Liver (tissue), 9 donors: ENCODE data around the gene GTF2H3. TPM values are rescaled to one million over a fixed set of nuclear protein-coding genes. Genes with fewer than 3 reads are reported as not detected.

Source experiments
- DNase-seq: peaks from one replicate; pipeline ENCODE4 v3.0.0-alpha.2; 2017; ENCODE audit warnings: low spot score
- H3K27ac ChIP-seq, 2 donors: one replicate each; pipeline ENCODE4 v1.7.0; 2013; ENCODE audit warnings: inconsistent platforms in 2 of 2, low read length in 2 of 2, control low read depth in 1 of 2, low read depth in 1 of 2, mild to moderate bottlenecking in 1 of 2
- H3K27me3 ChIP-seq, 4 donors: one replicate each; pipeline versions ENCODE4 v1.6.1 to v1.7.0; 2013; ENCODE audit warnings: low read length in 3 of 4, inconsistent platforms in 1 of 4, mild to moderate bottlenecking in 1 of 4, moderate library complexity in 1 of 4; ENCODE audit not compliant: control insufficient read depth in 4 of 4, insufficient read depth in 4 of 4
- H3K36me3 ChIP-seq, 4 donors: one replicate each; pipeline versions ENCODE4 v1.6.1 to v1.7.0; 2013; ENCODE audit warnings: low read length in 3 of 4, mild to moderate bottlenecking in 3 of 4, low read depth in 1 of 4, moderate library complexity in 1 of 4; ENCODE audit not compliant: control insufficient read depth in 4 of 4, insufficient read depth in 3 of 4
- H3K4me1 ChIP-seq, 4 donors: one replicate each; pipeline versions ENCODE4 v1.6.1 to v1.7.0; 2013; ENCODE audit warnings: low read length in 3 of 4, mild to moderate bottlenecking in 3 of 4, moderate library complexity in 1 of 4; ENCODE audit not compliant: control insufficient read depth in 4 of 4, insufficient read depth in 4 of 4
- H3K4me3 ChIP-seq, 3 donors: one replicate each; pipeline versions ENCODE4 v1.6.1 to v1.7.0; 2013; ENCODE audit warnings: low read length in 3 of 3, control low read depth in 1 of 3, low read depth in 1 of 3, mild to moderate bottlenecking in 1 of 3
- H3K9ac ChIP-seq, 2 donors: one replicate each; pipeline ENCODE4 v1.7.0; 2013; ENCODE audit warnings: low read length in 2 of 2, mild to moderate bottlenecking in 2 of 2, moderate library complexity in 2 of 2, control low read depth in 1 of 2, low read depth in 1 of 2
- H3K9me3 ChIP-seq, 4 donors: one replicate each; pipeline versions ENCODE4 v1.6.1 to v1.7.0; 2013; ENCODE audit warnings: low read length in 3 of 4; ENCODE audit not compliant: control insufficient read depth in 4 of 4
- ATF3 ChIP-seq: IDR thresholded peaks from 2 replicates; pipeline ENCODE4 v1.6.1; 2016; ENCODE audit warnings: antibody characterized with exemption
- CTCF ChIP-seq: fragments of 150-350 bp; IDR thresholded peaks from 2 replicates; pipeline ENCODE4 v1.5.1; 2017; ENCODE audit warnings: improper control_type of control experiment, low read depth, low read length; ENCODE audit not compliant: missing input control
- EGR1 ChIP-seq, 2 donors: IDR thresholded peaks; 2 replicates each; pipeline ENCODE4 v1.6.1; 2016 to 2018; ENCODE audit warnings: antibody characterized with exemption in 2 of 2, low read depth in 2 of 2
- FOXA1 ChIP-seq: IDR thresholded peaks from 2 replicates; pipeline ENCODE4 v1.6.1; 2016; ENCODE audit warnings: antibody characterized with exemption
- FOXA2 ChIP-seq: IDR thresholded peaks from 2 replicates; pipeline ENCODE4 v1.6.1; 2016; ENCODE audit warnings: antibody characterized with exemption
- GABPA ChIP-seq, 2 donors: IDR thresholded peaks in 1 of 2; conservative IDR thresholded peaks in 1 of 2; 2 replicates each; pipeline ENCODE4 v1.6.1; 2016; ENCODE audit warnings: antibody characterized with exemption in 2 of 2, mild to moderate bottlenecking in 1 of 2, moderate library complexity in 1 of 2
- HNF4A ChIP-seq, 2 donors: conservative IDR thresholded peaks; 2 replicates each; pipeline ENCODE4 v1.6.1; 2016; ENCODE audit warnings: antibody characterized with exemption in 2 of 2, mild to moderate bottlenecking in 2 of 2
- HNF4G ChIP-seq: IDR thresholded peaks from 2 replicates; pipeline ENCODE4 v1.6.1; 2016; ENCODE audit warnings: antibody characterized with exemption
- JUND ChIP-seq, 2 donors: IDR thresholded peaks; 2 replicates each; pipeline ENCODE4 v1.6.1; 2016; ENCODE audit warnings: antibody characterized with exemption in 2 of 2
- MAX ChIP-seq: IDR thresholded peaks from 2 replicates; pipeline ENCODE4 v1.6.1; 2016; ENCODE audit warnings: antibody characterized with exemption
- NR2F2 ChIP-seq: IDR thresholded peaks from 2 replicates; pipeline ENCODE4 v1.6.1; 2016; ENCODE audit warnings: antibody characterized with exemption
- RAD21 ChIP-seq, 2 donors: IDR thresholded peaks; 2 replicates each; pipeline ENCODE4 v1.6.1; 2016; ENCODE audit warnings: antibody characterized with exemption in 2 of 2, mild to moderate bottlenecking in 2 of 2
- REST ChIP-seq: IDR thresholded peaks from 2 replicates; pipeline ENCODE4 v1.6.1; 2016; ENCODE audit warnings: antibody characterized with exemption, mild to moderate bottlenecking
- RXRA ChIP-seq, 2 donors: IDR thresholded peaks; 2 replicates each; pipeline ENCODE4 v1.6.1; 2017 to 2018; ENCODE audit warnings: antibody characterized with exemption in 2 of 2, mild to moderate bottlenecking in 1 of 2
- SP1 ChIP-seq: IDR thresholded peaks from 2 replicates; pipeline ENCODE4 v1.6.1; 2018; ENCODE audit warnings: antibody characterized with exemption, mild to moderate bottlenecking
- TAF1 ChIP-seq: conservative IDR thresholded peaks from 2 replicates; pipeline ENCODE4 v1.6.1; 2016; ENCODE audit warnings: antibody characterized with exemption, mild to moderate bottlenecking
- YY1 ChIP-seq: IDR thresholded peaks from 2 replicates; pipeline ENCODE4 v1.6.1; 2016; ENCODE audit warnings: antibody characterized with exemption, mild to moderate bottlenecking
- ZBTB33 ChIP-seq: IDR thresholded peaks from 2 replicates; pipeline ENCODE4 v1.6.1; 2016; ENCODE audit warnings: antibody characterized with exemption
- WGBS: extraction: QIAGEN DNeasy Blood & Tissue Kit; methylation state at CpG from one replicate; pipeline ENCODE4 v1.1.7; 2013; 5-methylcytosine and 5-hydroxymethylcytosine counted together
- polyA plus RNA-seq, 2 donors: library from polyadenylated mRNA; stranded (reverse) in 1 of 2; unstranded in 1 of 2; fragments of 200-250 nt in 1 of 2; fragments of >200 nt in 1 of 2; fragmentation: Nextera tagmentation in 1 of 2; extraction: Ambion mirVana in 1 of 2; gene quantifications; one replicate each; pipeline versions ENCODE4 v1.2.1 to v1.2.3, GENCODE V29; 2013 to 2015
- total RNA-seq, 2 donors: library from RNA; depleted of rRNA; stranded (reverse); fragments of >200 nt; gene quantifications; one replicate each; pipeline ENCODE4 v1.2.3, GENCODE V29; 2014
- donor health status: healthy.
- donor health status: healthy.
- donor health status: healthy.
- donor health status: healthy.
- donor health status: healthy.

GTF2H3 gene
- total and polyA plus RNA-seq, 4 donors = 5.8 to 18.3 (median 13.2) TPM

- no peak for TF ChIP-seq NR2F2
- Histone ChIP-seq H3K4me3 (no peak overlapping the region), H3K27ac (no peak overlapping the region), H3K36me3 (peaks cover 33 to 82% (median 62%) of the 10 kb centered on the region in 4 donors), H3K4me1 (no peaks in the 10 kb centered on the region), H3K9ac (no peak overlapping the region), H3K9me3 (no peaks in the 10 kb centered on the region), H3K27me3 (no peaks in the 10 kb centered on the region)
- DNase-seq = no peak
- 85% methylated on average over 8 of the region's 8 CpGs for WGBS
These were observed 12.5 kb upstream of the GTF2H3 start for GRCh38 chr12:123621101-123621500.

GRCh38 chr12:123621619-123622530 lies 11.8 kb upstream of the GTF2H3 start:
- Histone ChIP-seq H3K9ac (no peak overlapping the region), H3K4me1 (no peaks in the 10 kb centered on the region), H3K27me3 (no peaks in the 10 kb centered on the region), H3K27ac (no peak overlapping the region), H3K4me3 (no peak overlapping the region), H3K9me3 (no peaks in the 10 kb centered on the region), H3K36me3 (peaks cover 31 to 82% (median 63%) of the 10 kb centered on the region in 4 donors)
- 86% methylated on average over 15 of the region's 15 CpGs for WGBS
- DNase-seq = no peak
- TF ChIP-seq FOXA2 (no peak), CTCF (no peak), NR2F2 (no peak), FOXA1 (no peak), EGR1 (IDR thresholded peaks at IDR 0.05; ENCODE audit: low read depth in 2 of 2) (no peak), ZBTB33 (no peak), TAF1 (no peak), GABPA (IDR thresholded peaks at IDR 0.05 in 1 of 2, conservative IDR thresholded peaks at IDR 0.05 in 1 of 2) (no peak), REST (no peak), ATF3 (no peak), MAX (no peak), JUND (IDR thresholded peaks at IDR 0.05) (no peak), RXRA (IDR thresholded peaks at IDR 0.05) (no peak), SP1 (no peak), HNF4A (conservative IDR thresholded peaks at IDR 0.05) (no peak), RAD21 (IDR thresholded peaks at IDR 0.05) (no peak), YY1 (no peak), HNF4G (no peak)
